ENCODE data around the gene STRIP2. TPM values are rescaled to one million over a fixed set of nuclear protein-coding genes. Genes with fewer than 3 reads are reported as not detected.

The STRIP2 gene
- total and polyA plus RNA-seq, 9 of the 15 experiments (the other 6 are each of a cell fraction or from before 2014, with no cell fraction given): 10.1 to 81.8 (median 42.3) TPM

GRCh38 chr7:129530795-129531391 is 96.7 kb downstream of the STRIP2 start:
- no peak for ATAC-seq
- Histone ChIP-seq H3K4me1 (replicated peaks in 1 of 2; ENCODE audit: control insufficient read depth in 2 of 2, insufficient read depth in 2 of 2, low read length in 2 of 2) (peaks cover 0 to 17% of the 10 kb centered on the region in 2 experiments; a peak in 2 of 5 replicates), H3K36me3 (ENCODE audit: control insufficient read depth, insufficient read depth, low read length) (no peaks in the 10 kb centered on the region), H3K4me3 (no peak overlapping the region), H3K9me3 (replicated peaks; ENCODE audit: control insufficient read depth, insufficient read depth, low read depth, low read length) (no peaks in the 10 kb centered on the region), H3K79me2 (ENCODE audit: control insufficient read depth, insufficient read depth, low read length) (no peaks in the 10 kb centered on the region), H3K9ac (ENCODE audit: insufficient read depth in 1 of 2, low read depth in 2 of 2, low read length in 2 of 2) (no peak overlapping the region), H4K20me1 (replicated peaks; ENCODE audit: control insufficient read depth, insufficient read depth, low read length) (no peaks in the 10 kb centered on the region), H3K27ac (ENCODE audit: extremely low read depth, low read depth, low read length) (no peak overlapping the region), H2AFZ (ENCODE audit: low read depth, low read length) (no peak overlapping the region), H3K9me1 (ENCODE audit: control insufficient read depth, insufficient read depth, low read length) (peaks cover 3% of the 10 kb centered on the region), H3K27me3 (ENCODE audit: control insufficient read depth in 2 of 2, insufficient read depth in 2 of 2, low read length in 2 of 2) (peaks cover 7 to 35% of the 10 kb centered on the region in 2 experiments; a peak in 3 of 5 replicates), H3K4me2 (ENCODE audit: insufficient read depth, low read length) (no peak overlapping the region)
- ChIA-PET CTCF (ENCODE audit: low intra/inter-chr PET ratio) (no interaction called here), POLR2A (interaction anchor here (0.7 kb wide), 1 partner anchor 144 kb away, joined by 3 read pairs; no protein-coding TSS in a partner anchor)
- WGBS (ENCODE audit: insufficient coverage, low coverage, missing lambda C conversion rate): 31% methylated on average over 5 of the region's 5 CpGs
- intact Hi-C loops (cut with micrococcal nuclease): no loop called here
- no peak for TF ChIP-seq NKRF (IDR thresholded peaks at IDR 0.05; ENCODE audit: borderline replicate concordance)
- peak; percentile 48; the same call in 1 of the 2 replicates for TF ChIP-seq ATF3 (IDR thresholded peaks at IDR 0.05)
- TF ChIP-seq ATF3 (CRISPR knock-in tag; conservative IDR thresholded peaks at IDR 0.05): no peak
- no peak for TF ChIP-seq E2F8 (IDR thresholded peaks at IDR 0.05; ENCODE audit: low read depth, partially characterized antibody)
- no peak for TF ChIP-seq ZNF324 (CRISPR knock-in tag; IDR thresholded peaks at IDR 0.05)
- no peak for TF ChIP-seq TCF15 (CRISPR knock-in tag; IDR thresholded peaks at IDR 0.05)
- peak; percentile 73 for FAIRE-seq
- DNase-seq (ENCODE audit: extremely low read depth in 1 of 4, low spot score in 3 of 4): no peak
- BruUV-seq (replicated peaks): no TSS peak
- in situ Hi-C loops (cut with MboI): no loop called here

Data from K562 (cell line).